A673 (cell line): ENCODE data around the gene STAT5B. TPM values are rescaled to one million over a fixed set of nuclear protein-coding genes. Genes with fewer than 3 reads are reported as not detected.

Experiments used
- BruUV-seq: library from RNA; stranded (reverse); fragments of 400-500 nt; replicated peaks from 2 replicates; lab custom pipeline; 2021; lab: Mats Ljungman, UMichigan
- CTCF ChIA-PET: fragments of 300-600 bp; sonication (Branson Sonifier 250); formaldehyde crosslinking; loops from one replicate; lab custom pipeline; 2022; ENCODE audit warnings: antibody characterized with exemption; lab: Charles Lee
- POLR2A ChIA-PET: fragments of 300-600 bp; sonication (Branson Sonifier 250); formaldehyde crosslinking; loops from one replicate; lab custom pipeline; 2022; ENCODE audit warnings: antibody characterized with exemption; ENCODE audit not compliant: low non-redundant PET; lab: Charles Lee
- DNase-seq: peaks from one replicate; pipeline ENCODE4 v3.0.0-alpha.2; 2015; ENCODE audit warnings: low spot score
- H3K27ac ChIP-seq: fragments of 200-600 bp; sonication (generic); 2 replicates; pipeline ENCODE4 v1.5.1; 2016; ENCODE audit warnings: mixed run types, low read depth, mild to moderate bottlenecking, mixed read lengths, antibody characterized with exemption, low read length; ENCODE audit not compliant: poor library complexity, severe bottlenecking
- H3K27me3 ChIP-seq: fragments of 200-600 bp; sonication (generic); replicated peaks from 2 replicates; pipeline ENCODE4 v1.6.1; 2017; ENCODE audit warnings: mixed run types, low read depth, mild to moderate bottlenecking, mixed read lengths, antibody characterized with exemption, low read length; ENCODE audit not compliant: insufficient read depth, poor library complexity
- H3K36me3 ChIP-seq: fragments of 200-600 bp; sonication (generic); 2 replicates; pipeline ENCODE4 v1.6.1; 2016; ENCODE audit warnings: mixed run types, mild to moderate bottlenecking, mixed read lengths, antibody characterized with exemption, low read length; ENCODE audit not compliant: insufficient read depth, poor library complexity, severe bottlenecking
- H3K4me1 ChIP-seq: fragments of 200-600 bp; sonication (generic); 2 replicates; pipeline ENCODE4 v1.6.1; 2017; ENCODE audit warnings: mixed run types, mild to moderate bottlenecking, mixed read lengths, antibody characterized with exemption, low read length; ENCODE audit not compliant: insufficient read depth, poor library complexity, severe bottlenecking
- H3K4me3 ChIP-seq: fragments of 200-600 bp; sonication (generic); 2 replicates; pipeline ENCODE4 v1.5.1; 2016; ENCODE audit warnings: low read depth, mixed run types, mild to moderate bottlenecking, mixed read lengths, low read length; ENCODE audit not compliant: poor library complexity, severe bottlenecking
- H3K9me3 ChIP-seq: fragments of 200-600 bp; sonication (generic); 2 replicates; pipeline ENCODE4 v1.6.1; 2016; ENCODE audit warnings: mixed run types, low read depth, mild to moderate bottlenecking, mixed read lengths, antibody characterized with exemption, low read length; ENCODE audit not compliant: poor library complexity, severe bottlenecking
- EZH2 ChIP-seq: fragments of 200-600 bp; sonication (generic); IDR thresholded peaks from 2 replicates; pipeline ENCODE4 v1.6.1; 2017; ENCODE audit warnings: borderline replicate concordance, low read depth, mild to moderate bottlenecking, mixed read lengths, antibody characterized with exemption, low read length; ENCODE audit not compliant: poor library complexity, severe bottlenecking
- intact Hi-C: fragments of 100-400 bp; cut with micrococcal nuclease; formaldehyde crosslinking; loops from one replicate; pipeline ENCODE4 v1.10.0; 2022; ENCODE audit not compliant: unreplicated experiment
- total RNA-seq: library from RNA; stranded (reverse); gene quantifications from 2 replicates; pipeline ENCODE4 v1.2.3, GENCODE V29; 2021
- TF ChIP-seq, protein P1 (sequence below): fragments of 300-800, 200-600 bp; sonication (generic); conservative IDR thresholded peaks from 2 replicates; pipeline ENCODE4 v1.5.1; 2017; ENCODE audit warnings: low read depth, mild to moderate bottlenecking, antibody characterized with exemption, low read length, moderate library complexity, mixed read lengths

Gene STAT5B
- total RNA-seq, 1 experiment from 2014 or later, result 11.2 TPM

DNA sequence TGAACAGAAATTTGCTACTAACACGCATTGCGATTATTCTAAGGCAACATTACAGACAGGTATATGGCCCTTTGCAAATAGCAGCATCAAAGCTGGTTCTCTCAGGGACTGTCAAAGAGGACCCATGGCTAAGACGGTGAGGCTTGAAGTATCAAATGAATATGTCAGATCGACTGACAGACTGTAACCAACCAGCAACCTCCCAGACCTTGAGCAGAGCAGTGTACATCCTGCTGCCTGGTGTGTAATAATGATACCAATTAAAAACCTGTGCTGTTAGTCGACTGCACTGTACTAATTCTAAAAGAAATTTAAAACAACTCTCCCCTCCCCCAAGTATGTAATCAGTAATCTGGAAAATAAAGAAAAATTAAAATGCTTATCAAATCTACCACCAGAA is 46.0 kb downstream of the STAT5B start:
- Histone ChIP-seq H3K36me3 (no peaks in the 10 kb centered on the region), H3K4me1 (no peaks in the 10 kb centered on the region), H3K27me3 (no peaks in the 10 kb centered on the region), H3K27ac (no peak overlapping the region), H3K4me3 (no peak overlapping the region), H3K9me3 (no peaks in the 10 kb centered on the region)
- ChIA-PET CTCF (no interaction called here), POLR2A (no interaction called here)
- intact Hi-C loops, result no loop called here
- no peak for DNase-seq
- BruUV-seq, result no TSS peak
- TF ChIP-seq, protein P1, sequence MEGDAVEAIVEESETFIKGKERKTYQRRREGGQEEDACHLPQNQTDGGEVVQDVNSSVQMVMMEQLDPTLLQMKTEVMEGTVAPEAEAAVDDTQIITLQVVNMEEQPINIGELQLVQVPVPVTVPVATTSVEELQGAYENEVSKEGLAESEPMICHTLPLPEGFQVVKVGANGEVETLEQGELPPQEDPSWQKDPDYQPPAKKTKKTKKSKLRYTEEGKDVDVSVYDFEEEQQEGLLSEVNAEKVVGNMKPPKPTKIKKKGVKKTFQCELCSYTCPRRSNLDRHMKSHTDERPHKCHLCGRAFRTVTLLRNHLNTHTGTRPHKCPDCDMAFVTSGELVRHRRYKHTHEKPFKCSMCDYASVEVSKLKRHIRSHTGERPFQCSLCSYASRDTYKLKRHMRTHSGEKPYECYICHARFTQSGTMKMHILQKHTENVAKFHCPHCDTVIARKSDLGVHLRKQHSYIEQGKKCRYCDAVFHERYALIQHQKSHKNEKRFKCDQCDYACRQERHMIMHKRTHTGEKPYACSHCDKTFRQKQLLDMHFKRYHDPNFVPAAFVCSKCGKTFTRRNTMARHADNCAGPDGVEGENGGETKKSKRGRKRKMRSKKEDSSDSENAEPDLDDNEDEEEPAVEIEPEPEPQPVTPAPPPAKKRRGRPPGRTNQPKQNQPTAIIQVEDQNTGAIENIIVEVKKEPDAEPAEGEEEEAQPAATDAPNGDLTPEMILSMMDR, result no peak
- no peak for TF ChIP-seq EZH2

DNA sequence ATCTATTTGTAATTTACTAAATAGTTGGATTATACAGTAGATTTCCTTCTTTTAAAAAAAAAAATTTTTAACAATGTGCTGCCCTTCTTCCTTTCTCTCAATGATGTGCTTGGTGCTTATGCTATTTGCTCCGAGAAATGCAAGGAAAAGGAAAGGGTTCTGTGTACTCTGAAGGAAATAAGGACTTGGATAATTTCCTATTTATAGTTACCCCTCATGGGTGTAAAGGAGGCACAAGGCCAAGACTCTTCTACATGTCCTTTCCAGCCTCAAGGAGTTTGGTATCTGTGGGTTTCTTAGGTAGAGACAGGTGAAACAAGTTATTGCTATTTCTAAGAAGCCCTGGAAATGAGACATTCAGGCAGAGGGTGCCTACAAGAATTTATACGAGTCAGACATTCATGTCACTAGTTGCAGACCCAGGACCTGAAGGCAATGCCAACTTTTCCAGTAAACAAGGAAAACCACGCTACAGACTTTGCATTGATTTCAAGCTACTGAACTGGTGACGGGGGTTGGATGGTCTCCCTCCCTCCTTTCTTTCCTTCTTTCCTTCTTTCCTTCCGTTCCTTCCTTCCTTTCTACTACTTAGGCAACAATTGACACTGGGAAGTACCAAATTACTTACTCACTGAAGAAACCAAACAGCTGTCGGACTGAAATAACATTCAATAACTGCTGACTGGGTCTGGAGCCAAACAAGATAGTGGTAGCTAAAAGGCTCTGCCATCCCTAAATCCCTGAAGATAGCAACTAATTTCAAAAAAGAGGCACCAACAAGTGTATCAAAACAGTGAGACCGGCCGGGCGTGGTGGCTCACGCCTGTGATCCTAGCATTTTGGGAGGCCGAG is 48.1 kb downstream of the STAT5B start:
- no peak overlapping the region for H3K4me3 ChIP-seq
- CTCF ChIA-PET, result interaction anchor here (0.6 kb wide), 1 partner anchor 42 kb away, joined by 4 read pairs; no protein-coding TSS in a partner anchor
- intact Hi-C loops, result no loop called here
- H3K27me3 ChIP-seq, result no peaks in the 10 kb centered on the region
- no peak for DNase-seq
- no peaks in the 10 kb centered on the region for H3K36me3 ChIP-seq
- H3K4me1 ChIP-seq, result no peaks in the 10 kb centered on the region
- H3K9me3 ChIP-seq, result no peaks in the 10 kb centered on the region
- no TSS peak for BruUV-seq
- H3K27ac ChIP-seq, result no peak overlapping the region
- TF ChIP-seq, protein P1, result no peak
- no peak for TF ChIP-seq EZH2
- POLR2A ChIA-PET, result no interaction called here

- POLR2A ChIA-PET, result no interaction called here
- no TSS peak for BruUV-seq
Measured at GRCh38 chr17:42225646-42226045, 50.5 kb downstream of the STAT5B start.

More at GRCh38 chr17:42225646-42226045, 50.5 kb downstream of the STAT5B start:
- Histone ChIP-seq H3K9me3 (no peaks in the 10 kb centered on the region), H3K4me1 (no peaks in the 10 kb centered on the region), H3K4me3 (no peak overlapping the region), H3K27ac (no peak overlapping the region), H3K36me3 (no peaks in the 10 kb centered on the region), H3K27me3 (no peaks in the 10 kb centered on the region)
- CTCF ChIA-PET, result no interaction called here
- intact Hi-C loops, result no loop called here
- TF ChIP-seq EZH2, result no peak
- TF ChIP-seq, protein P1, result no peak
- no peak for DNase-seq
